ENCODE data around the gene MTA3.

DNA sequence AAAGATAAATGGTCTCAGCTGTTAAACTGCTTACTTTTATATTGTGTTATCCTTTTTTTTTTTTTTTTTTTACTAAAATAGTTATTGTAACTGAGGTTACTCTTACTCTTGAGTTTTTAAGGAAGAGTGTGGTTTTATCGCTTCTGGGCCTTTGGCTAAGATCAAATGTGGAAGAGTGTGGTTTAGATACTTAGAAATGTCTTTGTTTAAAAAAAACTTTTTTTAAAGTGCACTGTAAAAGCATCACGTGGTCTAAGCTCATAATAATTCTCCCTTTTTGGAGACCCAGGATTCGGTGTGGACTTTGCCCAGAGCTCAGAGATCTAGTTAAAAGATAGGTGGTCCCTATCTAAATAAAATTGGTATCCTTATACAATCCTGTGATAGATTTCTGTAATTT, 207.4 kb downstream of the MTA3 start:
- no peak for TF ChIP-seq POLR2A (IDR thresholded peaks at IDR 0.05; ENCODE audit: low read length)
- TF ChIP-seq GATA1 (IDR thresholded peaks at IDR 0.05; ENCODE audit: low read depth, low read length): no peak

All from erythroblast (primary cell).